Lower lobe of right lung (tissue), 2 donors: ENCODE measurements around the gene ZKSCAN1. TPM values are rescaled to one million over a fixed set of nuclear protein-coding genes. Genes with fewer than 3 reads are reported as not detected.

Experiments used
- ATAC-seq, 2 donors: fragments of 200-7000 bp; cut with Tn5 transposase; one replicate each; pipeline ENCODE4 v1.9.1; 2020 to 2022; ENCODE audit warnings: mild to moderate bottlenecking in 2 of 2, moderate library complexity in 2 of 2
- DNase-seq: peaks from one replicate; pipeline ENCODE4 v3.0.0-alpha.2; 2020
- H3K27ac ChIP-seq: fragments of 200-600 bp; one replicate; pipeline ENCODE4 v1.8.0; 2022
- H3K27me3 ChIP-seq: fragments of 200-600 bp; one replicate; pipeline ENCODE4 v1.8.0; 2022; ENCODE audit warnings: low read depth
- H3K36me3 ChIP-seq: fragments of 200-600 bp; one replicate; pipeline ENCODE4 v1.8.0; 2022; ENCODE audit warnings: mild to moderate bottlenecking
- H3K4me1 ChIP-seq: fragments of 200-600 bp; one replicate; pipeline ENCODE4 v1.8.0; 2022
- H3K4me3 ChIP-seq: fragments of 200-600 bp; one replicate; pipeline ENCODE4 v1.8.0; 2022; ENCODE audit warnings: mild to moderate bottlenecking
- H3K9me3 ChIP-seq: fragments of 200-600 bp; one replicate; pipeline ENCODE4 v1.8.0; 2022
- CTCF ChIP-seq: fragments of 200-600 bp; IDR thresholded peaks from one replicate; pipeline ENCODE4 v1.8.0; 2022; ENCODE audit warnings: antibody characterized with exemption, mild to moderate bottlenecking
- intact Hi-C: fragments of 100-400 bp; cut with DNase I; formaldehyde crosslinking; loops from one replicate; pipeline ENCODE4 v1.11.0; 2022
- total RNA-seq: library from RNA; stranded (reverse); fragmentation: NEBNext Ultra II Directional; extraction: Animal tissue kit (Norgen Biotek cat#: 25700); gene quantifications from one replicate; pipeline ENCODE4 v1.2.1, GENCODE V29; 2021
- donor health status: DM: no; HTN: yes; CAD: no; lungs with severe emphysema.

The ZKSCAN1 gene
- total RNA-seq, 1 donor from 2014 or later = 59.6 TPM

GRCh38 chr7:100024020-100024619 lies 8.7 kb downstream of the ZKSCAN1 start:
- DNase-seq = no peak
- Histone ChIP-seq H3K27ac (no peak overlapping the region), H3K4me1 (peaks cover 24% of the 10 kb centered on the region), H3K4me3 (no peak overlapping the region), H3K9me3 (no peaks in the 10 kb centered on the region), H3K27me3 (no peaks in the 10 kb centered on the region), H3K36me3 (peaks cover 79% of the 10 kb centered on the region)
- no peak for ATAC-seq
- intact Hi-C loops = no loop called here
- no peak for TF ChIP-seq CTCF

- no peak for DNase-seq
- H3K4me3 ChIP-seq = no peak overlapping the region
- no peak overlapping the region for H3K27ac ChIP-seq
- ATAC-seq = no peak
- intact Hi-C loops = no loop called here
- H3K27me3 ChIP-seq = no peaks in the 10 kb centered on the region
- H3K4me1 ChIP-seq = peaks cover 6% of the 10 kb centered on the region
- no peaks in the 10 kb centered on the region for H3K9me3 ChIP-seq
- TF ChIP-seq CTCF = no peak
- peaks cover 97% of the 10 kb centered on the region for H3K36me3 ChIP-seq
Observed at GRCh38 chr7:100027197-100027596, 11.8 kb downstream of the ZKSCAN1 start.

DNA sequence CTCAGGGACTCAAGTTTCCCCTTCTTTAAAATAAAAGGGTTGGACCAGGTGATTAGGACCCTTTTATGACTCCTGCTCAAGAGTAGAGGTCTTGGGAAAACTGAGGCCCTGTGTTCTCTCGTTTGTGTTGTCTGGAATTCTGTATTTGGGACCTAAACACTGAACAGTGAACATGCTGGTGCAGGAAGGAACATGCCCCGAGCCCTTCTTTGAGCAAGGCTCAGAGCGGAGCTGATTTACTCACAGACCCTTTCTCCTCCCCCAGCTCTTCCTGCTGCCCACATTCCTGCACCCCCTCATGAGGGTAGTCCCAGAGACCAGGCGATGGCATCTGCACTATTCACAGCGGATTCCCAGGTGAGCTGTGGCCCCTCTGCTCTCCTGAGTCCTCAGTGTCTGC lies 14.2 kb downstream of the ZKSCAN1 start:
- DNase-seq (no peak), ATAC-seq (no peak)
- no peaks in the 10 kb centered on the region for H3K9me3 ChIP-seq
- peaks cover 98% of the 10 kb centered on the region for H3K36me3 ChIP-seq
- no peaks in the 10 kb centered on the region for H3K27me3 ChIP-seq
- intact Hi-C loops = no loop called here
- H3K4me1 ChIP-seq = no peaks in the 10 kb centered on the region
- H3K27ac ChIP-seq = no peak overlapping the region
- H3K4me3 ChIP-seq = no peak overlapping the region
- no peak for TF ChIP-seq CTCF

DNA sequence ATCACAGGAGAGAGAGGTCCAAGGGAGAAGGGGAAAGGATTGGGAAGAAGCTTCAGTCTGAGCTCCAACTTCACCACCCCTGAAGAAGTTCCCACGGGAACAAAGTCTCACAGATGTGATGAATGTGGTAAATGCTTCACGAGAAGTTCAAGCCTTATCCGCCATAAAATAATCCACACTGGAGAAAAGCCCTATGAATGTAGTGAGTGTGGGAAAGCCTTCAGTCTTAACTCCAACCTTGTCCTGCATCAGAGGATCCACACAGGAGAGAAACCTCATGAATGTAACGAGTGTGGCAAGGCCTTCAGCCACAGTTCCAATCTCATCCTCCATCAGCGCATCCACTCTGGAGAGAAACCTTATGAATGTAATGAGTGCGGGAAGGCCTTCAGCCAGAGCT lies 18.1 kb downstream of the ZKSCAN1 start:
- ATAC-seq (no peak), DNase-seq (no peak)
- Histone ChIP-seq H3K27me3 (no peaks in the 10 kb centered on the region), H3K9me3 (no peaks in the 10 kb centered on the region), H3K4me3 (no peak overlapping the region), H3K36me3 (peaks cover 79% of the 10 kb centered on the region), H3K27ac (no peak overlapping the region), H3K4me1 (peaks cover 13% of the 10 kb centered on the region)
- no peak for TF ChIP-seq CTCF
- intact Hi-C loops = no loop called here

DNA sequence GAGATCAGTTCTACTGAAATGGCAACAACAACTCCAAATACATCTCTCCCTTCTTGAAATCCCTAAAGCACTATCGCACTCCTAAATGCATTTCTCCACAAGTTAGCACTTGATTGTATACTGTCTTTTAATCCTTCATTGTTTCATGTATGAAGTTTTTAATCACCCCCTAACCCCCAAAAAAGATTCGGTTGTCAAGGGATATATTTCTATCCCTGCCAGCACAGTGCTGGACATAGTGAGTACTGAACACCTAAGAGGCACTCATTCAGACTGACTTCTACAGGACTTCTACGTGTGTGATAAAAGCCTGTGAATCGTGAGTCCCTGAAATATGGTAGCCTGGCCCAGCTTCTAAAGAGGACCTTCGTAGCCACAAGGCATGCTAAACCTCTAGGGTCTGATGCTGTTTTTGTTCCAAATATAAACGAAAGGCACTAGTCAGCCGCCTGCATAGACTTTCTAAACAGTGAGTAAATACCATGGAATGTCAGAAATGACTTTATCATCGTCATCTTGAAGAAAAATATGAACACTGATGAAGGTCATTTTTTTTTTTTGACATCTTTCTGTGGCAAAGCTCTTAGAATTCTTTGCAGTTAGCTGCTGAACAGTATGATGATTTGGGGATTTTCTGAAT lies 19.6 kb downstream of the ZKSCAN1 start:
- Histone ChIP-seq H3K27ac (no peak overlapping the region), H3K36me3 (peaks cover 64% of the 10 kb centered on the region), H3K4me3 (no peak overlapping the region), H3K4me1 (peaks cover 13% of the 10 kb centered on the region), H3K9me3 (no peaks in the 10 kb centered on the region), H3K27me3 (no peaks in the 10 kb centered on the region)
- intact Hi-C loops = no loop called here
- no peak for TF ChIP-seq CTCF
- no peak for DNase-seq
- ATAC-seq = no peak
